ENCODE measurements around the gene KRT86. TPM values are rescaled to one million over a fixed set of nuclear protein-coding genes. Genes with fewer than 3 reads are reported as not detected.
"Not testable (repeated sequence)": the region's sequence is repeated elsewhere in the genome, so short reads cannot be mapped to it uniquely, and the experiment has no call there.

KRT86 gene
- total RNA-seq, 1 donor from 2014 or later = 0.16 TPM

GRCh38 chr12:52296572-52297215, 22.2 kb downstream of the KRT86 start:
- H3K9me3 Mint-ChIP-seq = peaks cover 4% of the 10 kb centered on the region
- no peak for DNase-seq (ENCODE audit: low spot score in 2 of 2, unreplicated experiment in 2 of 2)

GRCh38 chr12:52298677-52299190, 24.3 kb downstream of the KRT86 start:
- Mint-ChIP-seq H3K36me3 (no peaks in the 10 kb centered on the region), H3K27me3 (ENCODE audit: low read depth) (peaks cover 55% of the 10 kb centered on the region)
- TF ChIP-seq CTCF (IDR thresholded peaks at IDR 0.05; ENCODE audit: unreplicated experiment) = no peak

More at GRCh38 chr12:52296572-52297215, 22.2 kb downstream of the KRT86 start:
- H3K27ac Mint-ChIP-seq = no peak overlapping the region
- H3K27me3 Mint-ChIP-seq (ENCODE audit: low read depth) = peaks cover 60% of the 10 kb centered on the region
- no peak for TF ChIP-seq CTCF (IDR thresholded peaks at IDR 0.05; ENCODE audit: unreplicated experiment)
- no peaks in the 10 kb centered on the region for H3K4me1 Mint-ChIP-seq
- no peak overlapping the region for H3K4me3 Mint-ChIP-seq
- no peaks in the 10 kb centered on the region for H3K36me3 Mint-ChIP-seq

GRCh38 chr12:52300796-52301691, 26.6 kb downstream of the KRT86 start:
- H3K9me3 Mint-ChIP-seq = peaks cover 4% of the 10 kb centered on the region
- no peaks in the 10 kb centered on the region for H3K36me3 Mint-ChIP-seq
- no peaks in the 10 kb centered on the region for H3K4me1 Mint-ChIP-seq
- peaks cover 58% of the 10 kb centered on the region for H3K27me3 Mint-ChIP-seq (ENCODE audit: low read depth)
- TF ChIP-seq CTCF (IDR thresholded peaks at IDR 0.05; ENCODE audit: unreplicated experiment) = no peak
- peak in 1 of 2 experiments; percentile 3 for DNase-seq (ENCODE audit: low spot score in 2 of 2, unreplicated experiment in 2 of 2)
- no peak overlapping the region for H3K27ac Mint-ChIP-seq
- no peak overlapping the region for H3K4me3 Mint-ChIP-seq

More at GRCh38 chr12:52298677-52299190, 24.3 kb downstream of the KRT86 start:
- H3K4me1 Mint-ChIP-seq = no peaks in the 10 kb centered on the region
- no peak for DNase-seq (ENCODE audit: low spot score in 2 of 2, unreplicated experiment in 2 of 2)
- H3K9me3 Mint-ChIP-seq = peaks cover 4% of the 10 kb centered on the region
- no peak overlapping the region for H3K4me3 Mint-ChIP-seq
- no peak overlapping the region for H3K27ac Mint-ChIP-seq

- DNase-seq (ENCODE audit: low spot score in 2 of 2, unreplicated experiment in 2 of 2) = peak in 1 of 2 experiments; percentile 2
- not testable (repeated sequence) for H3K9me3 Mint-ChIP-seq, H3K36me3 Mint-ChIP-seq, H3K4me3 Mint-ChIP-seq, H3K4me1 Mint-ChIP-seq, H3K27ac Mint-ChIP-seq
- peaks cover 61% of the 10 kb centered on the region for H3K27me3 Mint-ChIP-seq (ENCODE audit: low read depth)
Observed at GRCh38 chr12:52301721-52302120, 27.3 kb downstream of the KRT86 start.

- H3K27me3 Mint-ChIP-seq (ENCODE audit: low read depth) = peaks cover 61% of the 10 kb centered on the region
- not testable (repeated sequence) for H3K4me3 Mint-ChIP-seq; H3K36me3 Mint-ChIP-seq; DNase-seq (ENCODE audit: low spot score in 2 of 2, unreplicated experiment in 2 of 2); H3K27ac Mint-ChIP-seq; H3K4me1 Mint-ChIP-seq; H3K9me3 Mint-ChIP-seq
Observed at GRCh38 chr12:52302242-52302914, 27.9 kb downstream of the KRT86 start.

GRCh38 chr12:52304941-52305411, 30.5 kb downstream of the KRT86 start:
- not testable (repeated sequence) for H3K36me3 Mint-ChIP-seq, H3K4me3 Mint-ChIP-seq, H3K9me3 Mint-ChIP-seq, H3K27ac Mint-ChIP-seq
- H3K27me3 Mint-ChIP-seq (ENCODE audit: low read depth) = peaks cover 64% of the 10 kb centered on the region
- H3K4me1 Mint-ChIP-seq = peaks cover 10% of the 10 kb centered on the region
- peak in 1 of 2 experiments; percentile 2 for DNase-seq (ENCODE audit: low spot score in 2 of 2, unreplicated experiment in 2 of 2)

Data from mesothelial cell of epicardium (in vitro differentiated cells).